OCI-LY1 (cell line): Measurements from ENCODE around the gene VARS2.
"Not testable (repeated sequence)": the region's sequence is repeated elsewhere in the genome, so short reads cannot be mapped to it uniquely, and the experiment has no call there.

Experiments used
- H2AFZ ChIP-seq: fragments of 200-600 bp; sonication (generic), shearing (Covaris generic); 2 replicates; pipeline ENCODE4 v1.6.0; 2014; ENCODE audit warnings: antibody characterized with exemption, mild to moderate bottlenecking, low read length
- H3F3A ChIP-seq: fragments of 200-600 bp; sonication (generic), shearing (Covaris generic); 2 replicates; pipeline ENCODE4 v1.6.0; 2014; ENCODE audit warnings: mild to moderate bottlenecking, antibody characterized with exemption, low read length, moderate library complexity; ENCODE audit not compliant: insufficient read depth
- H3K27ac ChIP-seq: fragments of 200-600 bp; sonication (generic); 2 replicates; pipeline ENCODE4 v1.5.1; 2014; ENCODE audit warnings: low read length, mixed run types, mild to moderate bottlenecking, low read depth; ENCODE audit not compliant: poor library complexity, severe bottlenecking
- H3K27me3 ChIP-seq: fragments of 200-600 bp; sonication (generic); 2 replicates; pipeline ENCODE4 v1.6.0; 2014; ENCODE audit warnings: antibody characterized with exemption, mild to moderate bottlenecking, low read length, moderate library complexity; ENCODE audit not compliant: insufficient read depth
- H3K36me3 ChIP-seq: fragments of 200-600 bp; sonication (generic); 2 replicates; pipeline ENCODE4 v1.6.1; 2014; ENCODE audit warnings: mild to moderate bottlenecking, antibody characterized with exemption, low read length, moderate library complexity, mixed read lengths; ENCODE audit not compliant: insufficient read depth
- H3K4me1 ChIP-seq: fragments of 200-600 bp; sonication (generic); 2 replicates; pipeline ENCODE4 v1.5.1; 2014; ENCODE audit warnings: mild to moderate bottlenecking, low read length, moderate library complexity; ENCODE audit not compliant: insufficient read depth, severe bottlenecking
- H3K4me2 ChIP-seq: fragments of 200-600 bp; sonication (generic), shearing (Covaris generic); 2 replicates; pipeline ENCODE4 v1.6.1; 2014; ENCODE audit warnings: low read length
- H3K4me3 ChIP-seq: fragments of 200-600 bp; sonication (generic); 2 replicates; pipeline ENCODE4 v1.5.1; 2014; ENCODE audit warnings: low read length, low read depth, mild to moderate bottlenecking, mixed read lengths; ENCODE audit not compliant: poor library complexity, severe bottlenecking
- H3K79me2 ChIP-seq: fragments of 200-600 bp; shearing (Covaris generic); 2 replicates; pipeline ENCODE4 v1.6.1; 2016; ENCODE audit warnings: mixed run types, low read length, mixed read lengths; ENCODE audit not compliant: insufficient read depth
- H3K9ac ChIP-seq: fragments of 200-600 bp; sonication (generic), shearing (Covaris generic); 2 replicates; pipeline ENCODE4 v1.6.1; 2014; ENCODE audit warnings: mild to moderate bottlenecking, low read length, mixed read lengths
- H3K9me2 ChIP-seq: fragments of 200-600 bp; sonication (generic), shearing (Covaris generic); 2 replicates; pipeline ENCODE4 v1.6.1; 2014; ENCODE audit warnings: low read depth, mild to moderate bottlenecking, low read length, mixed read lengths
- H3K9me3 ChIP-seq: fragments of 200-600 bp; shearing (Covaris generic); 2 replicates; pipeline ENCODE4 v1.6.1; 2014; ENCODE audit warnings: low read length, mixed read lengths
- H4K20me1 ChIP-seq: fragments of 200-600 bp; sonication (generic), shearing (Covaris generic); 2 replicates; pipeline ENCODE4 v1.6.0; 2016; ENCODE audit warnings: mild to moderate bottlenecking, low read length; ENCODE audit not compliant: insufficient read depth
- EZH2 ChIP-seq: fragments of 200-600 bp; sonication (generic), shearing (Covaris generic); IDR thresholded peaks from 2 replicates; pipeline ENCODE4 v1.8.0; 2017; ENCODE audit warnings: borderline replicate concordance, mixed run types, mild to moderate bottlenecking, antibody characterized with exemption, low read length, moderate library complexity, mixed read lengths
- TF ChIP-seq, protein P1 (sequence below): fragments of 200-600 bp; sonication (generic), shearing (Covaris generic); IDR thresholded peaks from 2 replicates; pipeline ENCODE4 v1.5.1; 2017; ENCODE audit warnings: mild to moderate bottlenecking, antibody characterized with exemption, low read length, moderate library complexity, mixed read lengths

VARS2 gene

DNA sequence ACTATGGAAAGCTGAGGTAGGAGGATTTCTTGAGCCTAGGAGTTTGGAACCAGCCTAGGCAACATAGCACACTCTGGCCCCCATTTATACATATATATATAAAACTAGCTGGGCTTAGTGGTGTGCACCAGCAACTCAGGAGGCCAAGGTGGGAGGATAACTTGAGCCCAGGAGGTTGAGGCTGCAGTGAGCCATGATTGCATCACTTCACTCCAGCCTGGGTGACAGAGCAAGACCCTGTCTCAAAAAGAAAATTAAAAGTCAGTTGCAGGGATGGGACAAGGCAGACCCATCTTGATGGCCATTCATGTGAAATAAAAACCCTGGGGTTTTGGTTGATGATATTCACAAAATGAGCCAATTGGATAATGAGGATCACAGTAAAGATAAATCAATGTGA, 12.6 kb upstream of the VARS2 start:
- Histone ChIP-seq H4K20me1 (no peaks in the 10 kb centered on the region), H3K79me2 (no peaks in the 10 kb centered on the region), H3K4me1 (peaks cover 6% of the 10 kb centered on the region), H3F3A (no peaks in the 10 kb centered on the region; the same call in 1 of the 2 replicates), H3K4me2 (no peak overlapping the region), H3K4me3 (no peak overlapping the region), H3K27ac (no peak overlapping the region), H3K9me3 (no peaks in the 10 kb centered on the region), H3K36me3 (no peaks in the 10 kb centered on the region), H2AFZ (no peak overlapping the region), H3K27me3 (0 out of 2 replicates have a peak, but pooled peaks cover 3% of the 10 kb centered on the region), H3K9ac (no peak overlapping the region), H3K9me2 (no peaks in the 10 kb centered on the region)
- no peak for TF ChIP-seq EZH2
- TF ChIP-seq, protein P1, sequence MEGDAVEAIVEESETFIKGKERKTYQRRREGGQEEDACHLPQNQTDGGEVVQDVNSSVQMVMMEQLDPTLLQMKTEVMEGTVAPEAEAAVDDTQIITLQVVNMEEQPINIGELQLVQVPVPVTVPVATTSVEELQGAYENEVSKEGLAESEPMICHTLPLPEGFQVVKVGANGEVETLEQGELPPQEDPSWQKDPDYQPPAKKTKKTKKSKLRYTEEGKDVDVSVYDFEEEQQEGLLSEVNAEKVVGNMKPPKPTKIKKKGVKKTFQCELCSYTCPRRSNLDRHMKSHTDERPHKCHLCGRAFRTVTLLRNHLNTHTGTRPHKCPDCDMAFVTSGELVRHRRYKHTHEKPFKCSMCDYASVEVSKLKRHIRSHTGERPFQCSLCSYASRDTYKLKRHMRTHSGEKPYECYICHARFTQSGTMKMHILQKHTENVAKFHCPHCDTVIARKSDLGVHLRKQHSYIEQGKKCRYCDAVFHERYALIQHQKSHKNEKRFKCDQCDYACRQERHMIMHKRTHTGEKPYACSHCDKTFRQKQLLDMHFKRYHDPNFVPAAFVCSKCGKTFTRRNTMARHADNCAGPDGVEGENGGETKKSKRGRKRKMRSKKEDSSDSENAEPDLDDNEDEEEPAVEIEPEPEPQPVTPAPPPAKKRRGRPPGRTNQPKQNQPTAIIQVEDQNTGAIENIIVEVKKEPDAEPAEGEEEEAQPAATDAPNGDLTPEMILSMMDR = no peak

DNA sequence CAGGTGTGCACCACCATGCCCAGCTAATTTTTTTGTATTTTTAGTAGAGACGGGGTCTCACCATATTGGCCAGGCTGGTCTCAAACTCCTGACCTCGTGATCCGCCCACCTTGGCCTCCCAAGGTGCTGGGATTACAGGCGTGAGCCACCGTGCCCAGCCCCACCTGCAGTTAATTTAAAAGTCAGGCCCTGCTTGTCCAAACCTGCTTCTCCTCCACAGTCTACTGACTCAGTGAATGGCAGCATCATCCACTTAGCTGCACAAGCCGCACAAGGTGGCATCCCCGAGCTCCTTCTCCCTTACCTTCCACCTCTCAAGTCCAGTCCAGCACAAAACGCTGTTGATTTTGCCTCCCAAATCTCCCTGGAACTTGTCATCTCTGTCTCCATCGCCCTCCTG, 11.8 kb upstream of the VARS2 start:
- H3K9me2 ChIP-seq, H3K27ac ChIP-seq, H3K9ac ChIP-seq, H3K36me3 ChIP-seq, H3K79me2 ChIP-seq, H3K9me3 ChIP-seq, H3K4me3 ChIP-seq, H4K20me1 ChIP-seq, H3F3A ChIP-seq, H3K4me2 ChIP-seq, H3K27me3 ChIP-seq, H2AFZ ChIP-seq, H3K4me1 ChIP-seq: not testable (repeated sequence)

DNA sequence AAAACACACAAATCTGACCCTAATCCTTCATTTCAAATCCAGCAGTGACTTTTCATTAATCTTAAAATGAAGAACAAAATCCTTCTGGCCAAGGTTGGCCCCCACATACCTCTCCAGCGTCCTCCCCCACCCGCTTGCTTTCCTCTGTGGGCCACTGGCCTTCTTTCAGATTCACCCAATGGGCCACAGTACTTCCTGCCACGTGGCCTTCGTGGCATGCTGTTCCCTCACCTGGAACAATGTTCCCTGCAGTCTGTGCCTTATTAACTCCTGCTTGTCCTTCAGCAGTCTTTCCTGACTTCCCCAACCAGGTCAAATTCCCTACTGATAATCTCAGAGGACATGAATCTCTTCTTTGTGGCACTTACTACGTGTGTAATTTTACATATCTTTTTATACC, 11.3 kb upstream of the VARS2 start:
- Histone ChIP-seq H3K79me2 (no peaks in the 10 kb centered on the region), H3K9me3 (no peaks in the 10 kb centered on the region), H3K27ac (no peak overlapping the region), H3K4me1 (peaks cover 6% of the 10 kb centered on the region), H3K9ac (no peak overlapping the region), H3K36me3 (no peaks in the 10 kb centered on the region), H3K9me2 (no peaks in the 10 kb centered on the region), H3K4me2 (no peak overlapping the region), H3K27me3 (0 out of 2 replicates have a peak, but pooled peaks cover 3% of the 10 kb centered on the region), H3F3A (no peaks in the 10 kb centered on the region; the same call in 1 of the 2 replicates), H2AFZ (no peak overlapping the region; the same call in 1 of the 2 replicates), H4K20me1 (no peaks in the 10 kb centered on the region), H3K4me3 (no peak overlapping the region)
- TF ChIP-seq, protein P1 = no peak
- TF ChIP-seq EZH2 = no peak

DNA sequence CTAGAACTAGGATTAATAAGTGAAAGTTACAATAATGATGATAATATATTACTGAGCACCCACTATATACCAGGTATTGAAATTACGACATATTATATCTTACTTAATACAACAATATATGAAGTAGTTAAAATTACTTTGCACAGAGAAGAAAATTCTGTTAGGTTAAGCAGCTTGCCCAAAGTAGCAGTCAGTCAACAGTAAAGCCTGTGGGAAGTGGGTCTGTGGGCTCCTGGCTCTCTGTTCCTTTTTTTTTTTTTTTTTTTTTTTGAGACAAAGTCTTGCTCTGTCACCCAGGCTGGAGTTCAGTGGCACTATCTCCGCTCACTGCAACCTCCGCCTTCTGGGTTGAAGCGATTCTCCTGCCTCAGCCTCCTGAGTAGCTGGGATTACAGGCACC, 10.8 kb upstream of the VARS2 start:
- Histone ChIP-seq H3K9me3 (no peaks in the 10 kb centered on the region), H3K4me1 (peaks cover 6% of the 10 kb centered on the region), H3K79me2 (no peaks in the 10 kb centered on the region), H3K27me3 (0 out of 2 replicates have a peak, but pooled peaks cover 3% of the 10 kb centered on the region), H3K4me2 (no peak overlapping the region), H3K4me3 (no peak overlapping the region), H2AFZ (no peak overlapping the region), H3F3A (no peaks in the 10 kb centered on the region; the same call in 1 of the 2 replicates), H3K36me3 (no peaks in the 10 kb centered on the region), H4K20me1 (no peaks in the 10 kb centered on the region), H3K9ac (no peak overlapping the region), H3K9me2 (no peaks in the 10 kb centered on the region), H3K27ac (no peak overlapping the region)
- TF ChIP-seq, protein P1 = no peak
- TF ChIP-seq EZH2 = no peak

DNA sequence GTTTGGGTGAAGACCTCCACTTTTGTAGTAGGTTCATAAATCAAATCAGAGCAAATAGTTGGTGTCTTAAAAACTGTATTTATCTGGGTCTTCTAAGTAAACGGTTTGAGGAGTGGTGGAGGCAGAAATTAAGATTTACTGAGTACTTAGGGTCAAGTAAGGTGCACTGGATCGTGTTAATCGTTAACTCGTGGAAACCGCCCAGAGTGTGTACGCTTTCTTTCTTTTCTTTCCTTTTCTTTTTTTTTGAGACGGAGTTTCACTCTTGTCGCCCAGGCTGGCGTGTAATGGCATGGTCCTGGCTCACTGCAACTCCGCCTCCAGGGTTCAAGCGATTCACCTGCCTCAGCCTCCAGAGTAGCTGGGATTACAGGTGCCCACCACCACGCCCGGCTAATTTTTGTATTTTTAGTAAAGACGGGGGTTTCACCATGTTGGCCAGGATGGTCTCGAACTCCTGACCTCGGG, 6.7 kb upstream of the VARS2 start:
- H3K79me2 ChIP-seq, H3K27ac ChIP-seq, H3K9me2 ChIP-seq, H4K20me1 ChIP-seq, H3K9me3 ChIP-seq, H3K36me3 ChIP-seq, H3F3A ChIP-seq, H3K27me3 ChIP-seq, H2AFZ ChIP-seq: not testable (repeated sequence)
- Histone ChIP-seq H3K9ac (peak overlapping the region; percentile 23; the same call in 1 of the 2 replicates), H3K4me3 (peak overlapping the region; percentile 73), H3K4me1 (peaks cover 16% of the 10 kb centered on the region), H3K4me2 (peak overlapping the region; percentile 78)
